ENCODE results near the gene BTRC. TPM values are rescaled to one million over a fixed set of nuclear protein-coding genes. Genes with fewer than 3 reads are reported as not detected.

The BTRC gene
- polyA plus RNA-seq, 2 of the 4 experiments (the other 2 are of a cell fraction), result 8.0 to 23.1 TPM

GRCh38 chr10:101563007-101563406 lies 209.0 kb downstream of the BTRC start:
- 53% methylated on average over 3 of the region's 3 CpGs for WGBS (ENCODE audit: missing lambda C conversion rate)
- Histone ChIP-seq H3K4me1 (peaks cover 5% of the 10 kb centered on the region; the same call in 1 of the 3 replicates), H3K9me3 (no peaks in the 10 kb centered on the region), H3K27ac (no peak overlapping the region), H3K4me2 (no peak overlapping the region), H3K4me3 (no peak overlapping the region)
- POLR2A ChIA-PET, result interaction anchor here (0.7 kb wide), 1 partner anchor 227 kb away, joined by 4 read pairs; no protein-coding TSS in a partner anchor
- CTCF ChIA-PET, result interaction anchor here (0.6 to 2.0 kb wide), 3 partner anchors 218 to 396 kb away, joined by 3 to 8 read pairs (median 4); no protein-coding TSS in a partner anchor
- no peak for FAIRE-seq
- no peak for DNase-seq (ENCODE audit: low read depth in 1 of 2, low spot score in 1 of 2)
- ATAC-seq, result no peak
- TF ChIP-seq FOSL2 (IDR thresholded peaks at IDR 0.05), result no peak
- TF ChIP-seq FOSL2 (CRISPR knock-in tag; IDR thresholded peaks at IDR 0.05), result no peak
- TF ChIP-seq MAZ (IDR thresholded peaks at IDR 0.05; ENCODE audit: borderline replicate concordance, low read depth, low read length), result no peak
- no peak for TF ChIP-seq RFX5 (IDR thresholded peaks at IDR 0.05)
- TF ChIP-seq ZNF302 (CRISPR knock-in tag; IDR thresholded peaks at IDR 0.05), result no peak
- TF ChIP-seq, protein P1, sequence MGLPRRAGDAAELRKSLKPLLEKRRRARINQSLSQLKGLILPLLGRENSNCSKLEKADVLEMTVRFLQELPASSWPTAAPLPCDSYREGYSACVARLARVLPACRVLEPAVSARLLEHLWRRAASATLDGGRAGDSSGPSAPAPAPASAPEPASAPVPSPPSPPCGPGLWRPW (IDR thresholded peaks at IDR 0.05), result no peak
- TF ChIP-seq ZSCAN20 (CRISPR knock-in tag; IDR thresholded peaks at IDR 0.05), result no peak
- no peak for TF ChIP-seq CHD2 (IDR thresholded peaks at IDR 0.05; ENCODE audit: low read length, partially characterized antibody)
- TF ChIP-seq GATA3 (IDR thresholded peaks at IDR 0.05; ENCODE audit: borderline replicate concordance), result no peak
- TF ChIP-seq CBX8 (IDR thresholded peaks at IDR 0.05), result no peak
- TF ChIP-seq FOSB (CRISPR knock-in tag; IDR thresholded peaks at IDR 0.05), result no peak
- TF ChIP-seq EHMT2 (IDR thresholded peaks at IDR 0.05; ENCODE audit: low read depth), result no peak
- TF ChIP-seq ZFP36 (IDR thresholded peaks at IDR 0.05; ENCODE audit: borderline replicate concordance, partially characterized antibody), result no peak
- TF ChIP-seq KDM5A (IDR thresholded peaks at IDR 0.05), result no peak
- TF ChIP-seq CHD4 (IDR thresholded peaks at IDR 0.05; ENCODE audit: borderline replicate concordance), result no peak
- TF ChIP-seq, protein P2, sequence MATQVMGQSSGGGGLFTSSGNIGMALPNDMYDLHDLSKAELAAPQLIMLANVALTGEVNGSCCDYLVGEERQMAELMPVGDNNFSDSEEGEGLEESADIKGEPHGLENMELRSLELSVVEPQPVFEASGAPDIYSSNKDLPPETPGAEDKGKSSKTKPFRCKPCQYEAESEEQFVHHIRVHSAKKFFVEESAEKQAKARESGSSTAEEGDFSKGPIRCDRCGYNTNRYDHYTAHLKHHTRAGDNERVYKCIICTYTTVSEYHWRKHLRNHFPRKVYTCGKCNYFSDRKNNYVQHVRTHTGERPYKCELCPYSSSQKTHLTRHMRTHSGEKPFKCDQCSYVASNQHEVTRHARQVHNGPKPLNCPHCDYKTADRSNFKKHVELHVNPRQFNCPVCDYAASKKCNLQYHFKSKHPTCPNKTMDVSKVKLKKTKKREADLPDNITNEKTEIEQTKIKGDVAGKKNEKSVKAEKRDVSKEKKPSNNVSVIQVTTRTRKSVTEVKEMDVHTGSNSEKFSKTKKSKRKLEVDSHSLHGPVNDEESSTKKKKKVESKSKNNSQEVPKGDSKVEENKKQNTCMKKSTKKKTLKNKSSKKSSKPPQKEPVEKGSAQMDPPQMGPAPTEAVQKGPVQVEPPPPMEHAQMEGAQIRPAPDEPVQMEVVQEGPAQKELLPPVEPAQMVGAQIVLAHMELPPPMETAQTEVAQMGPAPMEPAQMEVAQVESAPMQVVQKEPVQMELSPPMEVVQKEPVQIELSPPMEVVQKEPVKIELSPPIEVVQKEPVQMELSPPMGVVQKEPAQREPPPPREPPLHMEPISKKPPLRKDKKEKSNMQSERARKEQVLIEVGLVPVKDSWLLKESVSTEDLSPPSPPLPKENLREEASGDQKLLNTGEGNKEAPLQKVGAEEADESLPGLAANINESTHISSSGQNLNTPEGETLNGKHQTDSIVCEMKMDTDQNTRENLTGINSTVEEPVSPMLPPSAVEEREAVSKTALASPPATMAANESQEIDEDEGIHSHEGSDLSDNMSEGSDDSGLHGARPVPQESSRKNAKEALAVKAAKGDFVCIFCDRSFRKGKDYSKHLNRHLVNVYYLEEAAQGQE (IDR thresholded peaks at IDR 0.05), result no peak

DNA sequence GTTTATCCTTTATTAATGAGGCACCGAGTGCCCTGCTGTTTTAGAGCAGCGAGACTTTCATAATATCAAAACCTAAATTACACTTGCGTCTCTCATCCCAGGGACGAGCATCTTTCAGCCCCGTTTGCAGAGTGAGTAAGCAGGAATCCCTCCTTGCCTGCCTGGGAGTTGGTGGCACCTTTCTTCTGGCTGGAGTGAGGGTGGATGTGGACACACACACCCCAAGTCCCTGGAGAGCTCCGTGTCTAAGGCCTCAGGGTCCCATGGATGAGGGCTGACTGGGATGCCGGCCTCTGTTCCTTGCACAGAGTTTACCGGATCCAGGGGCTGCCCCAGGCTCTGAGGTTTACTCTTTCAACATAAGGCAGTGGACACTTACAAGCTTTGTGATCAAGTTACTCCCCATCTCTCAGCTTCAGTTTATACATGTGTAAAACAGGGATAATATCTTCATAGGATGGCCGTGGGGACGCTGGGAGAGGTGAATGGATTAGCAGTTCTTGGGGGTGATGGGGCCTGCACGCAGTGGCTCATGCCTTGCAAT lies 209.6 kb downstream of the BTRC start:
- POLR2A ChIA-PET, result interaction anchor here (0.7 kb wide), 1 partner anchor 226 kb away, joined by 4 read pairs; no protein-coding TSS in a partner anchor
- TF ChIP-seq, protein P3, sequence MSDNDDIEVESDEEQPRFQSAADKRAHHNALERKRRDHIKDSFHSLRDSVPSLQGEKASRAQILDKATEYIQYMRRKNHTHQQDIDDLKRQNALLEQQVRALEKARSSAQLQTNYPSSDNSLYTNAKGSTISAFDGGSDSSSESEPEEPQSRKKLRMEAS (IDR thresholded peaks at IDR 0.05), result no peak
- TF ChIP-seq SMC3 (IDR thresholded peaks at IDR 0.05) (no peak), KDM5A (IDR thresholded peaks at IDR 0.05) (no peak), HOXB5 (CRISPR knock-in tag; IDR thresholded peaks at IDR 0.05) (no peak), NPAS2 (CRISPR knock-in tag; IDR thresholded peaks at IDR 0.05; ENCODE audit: borderline replicate concordance) (no peak), MAZ (IDR thresholded peaks at IDR 0.05; ENCODE audit: borderline replicate concordance, low read depth, low read length) (no peak), EP300 (IDR thresholded peaks at IDR 0.05) (no peak), JUN (IDR thresholded peaks at IDR 0.05) (no peak), ZFP36 (IDR thresholded peaks at IDR 0.05; ENCODE audit: borderline replicate concordance, partially characterized antibody) (no peak), HMGXB4 (CRISPR knock-in tag; IDR thresholded peaks at IDR 0.05; ENCODE audit: borderline replicate concordance) (no peak), CHD4 (IDR thresholded peaks at IDR 0.05; ENCODE audit: borderline replicate concordance) (no peak), SREBF2 (IDR thresholded peaks at IDR 0.05) (no peak)
- TF ChIP-seq, protein P2 (IDR thresholded peaks at IDR 0.05), result no peak
- no peak for FAIRE-seq
- DNase-seq (ENCODE audit: low read depth in 1 of 2, low spot score in 1 of 2), result no peak
- H3K4me3 ChIP-seq, result no peak overlapping the region
- H3K4me1 ChIP-seq, result no peaks in the 10 kb centered on the region
- ATAC-seq, result no peak
- H3K27ac ChIP-seq, result no peak overlapping the region
- no peaks in the 10 kb centered on the region for H3K9me3 ChIP-seq
- no peak overlapping the region for H3K4me2 ChIP-seq
- WGBS (ENCODE audit: missing lambda C conversion rate), result 64% methylated on average over 11 of the region's 11 CpGs
- CTCF ChIA-PET, result interaction anchor here (0.7 to 2.0 kb wide), 4 partner anchors 15 to 349 kb away, joined by 3 to 8 read pairs (median 4); no protein-coding TSS in a partner anchor

All from A549 (cell line).